Middle frontal gyrus (tissue), 1 donor: ENCODE results near the gene KLF17.

Experiments used
- DNase-seq: peaks from one replicate; pipeline ENCODE4 v3.0.0-alpha.2; 2015; ENCODE audit warnings: low spot score; ENCODE audit errors: extremely low spot score

Gene KLF17, protein sequence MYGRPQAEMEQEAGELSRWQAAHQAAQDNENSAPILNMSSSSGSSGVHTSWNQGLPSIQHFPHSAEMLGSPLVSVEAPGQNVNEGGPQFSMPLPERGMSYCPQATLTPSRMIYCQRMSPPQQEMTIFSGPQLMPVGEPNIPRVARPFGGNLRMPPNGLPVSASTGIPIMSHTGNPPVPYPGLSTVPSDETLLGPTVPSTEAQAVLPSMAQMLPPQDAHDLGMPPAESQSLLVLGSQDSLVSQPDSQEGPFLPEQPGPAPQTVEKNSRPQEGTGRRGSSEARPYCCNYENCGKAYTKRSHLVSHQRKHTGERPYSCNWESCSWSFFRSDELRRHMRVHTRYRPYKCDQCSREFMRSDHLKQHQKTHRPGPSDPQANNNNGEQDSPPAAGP

DNA sequence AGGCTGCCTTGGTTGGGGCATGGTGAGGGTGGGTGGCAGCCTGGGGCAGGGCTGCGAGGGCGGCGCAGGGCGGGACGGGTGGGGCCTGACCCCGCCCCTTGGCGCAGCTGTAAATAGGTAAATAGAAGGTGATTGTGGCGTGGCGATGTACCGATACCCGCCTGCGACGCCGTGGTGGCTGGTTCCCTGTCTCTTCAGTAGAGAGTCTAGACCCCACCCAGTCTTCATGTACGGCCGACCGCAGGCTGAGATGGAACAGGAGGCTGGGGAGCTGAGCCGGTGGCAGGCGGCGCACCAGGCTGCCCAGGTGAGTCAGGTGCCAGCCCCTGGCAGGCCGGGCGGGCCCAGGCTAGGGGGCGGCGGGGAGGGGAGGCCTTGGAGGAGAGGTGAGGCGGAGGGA is at the start of gene KLF17:
Gene KLF17, plus strand, starts transcription at position 140 of the 400 bp plus-strand sequence. Its CDS starts 87 bp downstream, at position 227.
- no peak for DNase-seq

DNA sequence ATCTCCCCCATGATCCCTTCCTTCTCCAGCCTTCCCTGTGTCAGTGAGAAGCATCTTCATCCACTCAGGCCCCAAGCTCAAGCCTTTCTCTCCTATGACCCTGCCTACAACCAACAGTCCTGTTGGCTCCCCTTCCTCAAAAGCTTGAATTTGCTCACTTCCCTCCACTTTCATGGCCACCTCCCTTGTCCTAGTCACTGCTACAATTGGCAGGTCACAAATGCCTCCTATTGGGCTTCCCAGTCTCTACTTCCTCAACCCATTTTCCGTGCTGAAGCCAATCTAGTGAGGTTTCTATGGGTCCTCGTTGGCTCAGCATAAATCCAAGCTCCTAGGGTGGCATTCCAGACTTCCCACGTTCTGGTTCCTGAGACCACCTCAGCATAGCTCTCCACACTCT is 47.2 kb upstream of the KLF17 start:
- DNase-seq: no peak

DNA sequence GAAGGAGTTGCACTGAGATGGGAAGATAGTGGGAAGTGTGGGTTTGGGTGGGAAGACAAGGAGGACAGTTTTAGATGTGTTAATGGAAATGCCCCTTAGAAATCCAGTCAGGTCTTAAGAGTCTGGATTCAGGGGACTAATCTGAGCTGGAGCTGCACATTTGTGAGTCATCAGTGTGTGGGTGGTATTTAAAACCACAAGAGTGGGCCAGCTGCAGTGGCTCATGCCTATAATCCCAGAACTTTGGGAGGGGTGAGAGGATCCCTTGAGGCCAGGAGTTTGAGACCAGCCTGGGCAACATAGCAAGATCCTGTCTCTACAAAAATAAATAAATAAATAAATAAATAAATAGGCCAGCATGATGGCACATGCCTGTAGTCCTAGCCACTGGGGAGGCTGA is 46.4 kb upstream of the KLF17 start:
- DNase-seq: peak; percentile 24

DNA sequence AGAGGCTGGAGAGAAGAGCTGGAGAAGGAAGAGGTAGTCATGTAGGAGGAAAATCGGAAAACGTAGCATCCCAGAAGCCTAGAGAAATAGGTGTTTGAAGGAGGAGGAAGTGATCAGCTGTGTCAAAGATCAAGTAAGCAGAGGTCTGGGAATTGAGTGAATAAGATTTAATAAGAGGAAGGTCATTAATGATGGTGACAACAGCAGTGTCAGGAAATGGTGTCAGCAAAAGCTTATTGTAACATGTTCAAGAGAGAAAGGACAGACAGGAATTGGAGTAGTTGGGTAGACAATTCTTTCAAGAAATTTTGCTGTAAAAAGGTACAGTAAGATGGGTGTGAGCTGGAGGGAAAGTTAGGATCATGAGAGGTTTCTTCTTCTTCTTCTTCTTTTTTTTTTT is 45.8 kb upstream of the KLF17 start:
- no peak for DNase-seq

DNA sequence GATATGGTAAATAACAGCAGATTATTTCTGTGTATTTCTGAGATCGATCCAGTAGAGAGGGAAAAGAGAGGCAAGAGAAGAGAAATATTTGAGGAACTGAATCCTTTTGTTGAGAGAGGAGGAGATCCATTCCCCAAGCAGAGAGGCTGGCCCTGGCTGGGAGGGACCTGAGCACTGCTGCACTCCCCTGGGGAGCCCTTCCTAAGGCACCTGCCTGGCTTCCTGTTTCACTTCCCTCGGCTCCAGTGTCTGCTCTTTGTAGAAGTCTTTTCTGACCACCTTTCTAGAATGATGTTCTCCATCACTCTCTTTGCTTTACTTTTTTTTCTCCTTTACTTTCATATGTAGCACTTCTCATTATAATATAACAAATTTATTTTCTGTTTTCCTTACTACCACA is 45.1 kb upstream of the KLF17 start:
- DNase-seq: no peak

DNA sequence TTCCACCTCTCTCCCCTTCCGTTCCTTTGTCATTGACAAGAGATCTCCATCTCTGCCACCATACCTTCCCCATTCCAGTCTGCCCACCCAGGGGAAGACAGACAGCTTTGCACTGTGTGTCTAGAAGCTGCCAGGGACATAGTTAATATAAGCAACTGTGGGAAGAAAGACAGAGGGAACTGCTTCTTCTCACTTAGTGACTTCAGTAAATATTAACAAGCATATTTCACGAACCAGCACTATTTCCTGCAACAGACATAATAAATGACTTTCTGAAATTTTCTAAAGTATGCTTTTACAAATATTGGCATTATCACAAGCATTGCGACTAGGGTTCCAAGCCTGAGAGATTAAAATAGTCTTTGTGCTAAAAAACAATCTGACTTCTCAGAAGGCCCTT is 44.2 kb upstream of the KLF17 start:
- no peak for DNase-seq

DNA sequence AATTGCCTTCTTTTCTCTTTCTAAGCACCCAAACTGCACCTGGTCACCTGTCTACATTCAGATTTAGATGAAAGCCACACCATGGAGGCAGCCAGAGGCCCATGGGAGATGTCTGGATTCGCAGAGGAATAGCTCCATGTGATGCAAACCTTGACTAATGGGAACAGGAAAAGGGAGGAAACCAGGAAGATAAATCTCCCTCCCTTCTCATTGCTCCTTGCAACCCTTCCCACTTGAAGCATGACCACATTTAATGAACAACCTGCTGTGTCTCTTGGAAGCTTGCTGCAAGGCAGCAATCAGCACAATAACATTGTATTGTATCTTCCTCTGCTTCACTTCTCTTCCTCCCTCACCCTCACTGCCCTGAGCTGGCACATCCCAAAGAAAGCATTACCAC is 42.6 kb upstream of the KLF17 start:
- DNase-seq: no peak

DNA sequence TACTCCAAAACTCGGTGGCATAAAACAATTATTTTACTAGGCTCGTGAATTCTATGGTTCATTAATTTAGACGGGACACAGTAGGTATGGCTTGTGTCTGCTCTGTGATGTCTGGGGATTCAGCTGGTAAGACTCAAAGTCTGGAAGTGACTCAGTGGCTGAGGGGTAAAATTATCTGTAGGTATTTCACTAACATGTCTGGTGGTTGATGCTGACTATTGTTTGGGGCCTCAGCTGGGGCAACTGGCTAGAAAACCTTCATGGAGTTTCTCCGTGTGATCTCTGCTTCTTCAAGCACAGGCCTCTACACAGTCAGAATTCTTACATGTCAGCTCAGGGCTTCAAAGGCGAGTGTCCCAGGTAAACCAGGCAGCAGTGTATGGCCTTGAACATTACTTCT is 41.2 kb upstream of the KLF17 start:
- DNase-seq: no peak

DNA sequence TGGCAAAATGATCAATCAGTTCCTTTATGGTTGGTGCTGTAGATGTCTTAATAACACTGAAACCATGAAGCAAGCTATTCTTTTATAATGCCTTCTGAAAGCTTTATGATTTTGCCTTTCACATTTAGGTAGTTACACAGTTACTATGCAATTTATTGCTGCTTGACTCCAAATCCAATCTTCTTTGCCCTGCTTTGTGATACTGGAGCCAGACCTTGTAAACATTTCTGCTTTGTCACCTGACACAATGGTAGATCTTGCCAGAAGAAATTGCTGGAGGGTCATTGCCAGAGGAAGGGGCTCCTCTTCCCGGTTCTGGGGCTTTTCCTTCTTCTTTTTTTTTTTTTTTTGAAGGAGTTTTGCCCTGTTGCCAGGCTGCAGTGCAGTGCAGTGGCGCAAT is 40.5 kb upstream of the KLF17 start:
- no peak for DNase-seq

DNA sequence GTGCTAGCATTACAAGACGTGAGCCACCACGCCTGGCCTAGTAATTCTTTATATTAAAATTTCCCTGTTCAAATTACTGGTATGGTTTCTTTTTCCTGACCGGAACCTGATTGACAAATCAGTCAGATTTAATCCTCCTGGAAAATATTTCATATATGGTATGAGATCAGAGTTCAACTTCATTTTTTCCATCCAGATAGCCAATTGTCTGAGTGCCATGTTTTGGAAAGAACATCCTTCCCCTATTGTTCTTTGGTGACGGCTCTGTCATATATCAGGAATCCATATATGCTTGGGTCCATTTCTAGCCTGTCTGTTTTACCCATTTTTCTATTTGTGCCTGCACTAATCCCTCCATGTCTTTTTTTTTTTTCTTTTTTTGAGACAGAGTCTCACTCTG is 39.1 kb upstream of the KLF17 start:
- DNase-seq: no peak

DNA sequence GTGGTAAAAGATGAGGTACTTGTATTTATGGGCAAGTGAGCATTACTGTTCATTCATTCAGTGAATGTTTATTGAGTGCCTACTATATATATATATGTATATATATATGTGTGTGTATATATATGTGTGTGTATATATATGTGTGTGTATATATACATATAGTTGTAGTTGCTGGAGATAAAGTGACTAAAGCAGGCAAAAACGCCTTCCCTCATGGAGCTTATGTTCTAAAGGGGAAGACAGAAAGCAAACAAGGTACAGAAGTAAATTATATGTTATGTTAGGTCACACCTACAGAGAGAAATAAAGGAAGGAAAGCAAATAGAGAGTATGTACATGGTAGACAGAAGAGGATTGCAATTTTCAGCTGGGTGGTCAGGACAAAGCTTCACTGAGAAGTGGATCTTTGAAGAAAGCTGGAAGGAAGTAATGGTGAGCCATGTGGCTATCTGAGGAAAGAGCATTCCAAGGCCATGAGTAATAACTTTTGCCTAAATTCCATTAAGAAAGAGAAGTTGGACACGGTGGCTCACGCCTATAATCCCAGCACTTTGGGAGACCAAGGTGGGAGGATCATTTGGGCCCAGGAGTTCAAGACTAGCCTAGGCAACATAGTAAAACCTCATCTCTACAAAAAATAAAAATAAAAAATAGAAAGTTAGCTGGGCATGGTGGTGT is 33.5 kb upstream of the KLF17 start:
- no peak for DNase-seq

DNA sequence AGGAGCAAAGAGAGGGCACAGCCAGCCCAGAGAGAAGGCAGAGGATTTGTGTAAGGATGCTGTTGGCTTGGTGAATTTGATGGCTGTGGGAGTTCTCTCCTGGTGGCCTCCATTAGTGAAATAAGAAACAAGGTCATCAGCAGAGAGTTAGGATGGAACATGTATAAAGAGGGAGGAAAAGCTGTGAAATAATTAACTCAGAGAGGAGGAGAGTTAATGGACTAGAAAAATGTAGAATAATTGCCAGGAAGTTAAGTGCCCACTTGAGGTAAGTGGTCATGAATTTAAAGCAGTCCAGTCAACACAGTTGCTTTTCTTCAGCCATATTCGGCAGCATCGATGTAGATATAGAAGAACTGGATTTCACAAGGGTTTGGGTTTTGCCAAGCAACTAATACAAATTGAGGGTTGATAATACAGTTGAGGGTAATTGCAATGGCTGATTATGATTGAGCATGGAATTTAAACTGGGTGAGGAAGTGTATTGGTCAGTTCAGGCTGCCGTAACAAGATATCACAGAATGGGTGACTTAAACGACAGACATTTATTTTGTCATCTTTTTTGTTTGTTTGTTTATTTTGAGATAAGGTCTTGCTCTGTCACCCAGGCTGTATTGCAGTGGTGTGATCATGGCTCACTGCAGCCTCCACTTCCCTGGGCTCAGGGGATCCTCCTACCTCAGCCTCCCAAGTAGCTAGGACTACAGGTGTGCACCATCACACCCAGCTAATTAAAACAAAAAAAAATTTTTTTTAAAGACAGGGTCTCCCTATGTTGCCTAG is 31.7 kb upstream of the KLF17 start:
- DNase-seq: no peak

DNA sequence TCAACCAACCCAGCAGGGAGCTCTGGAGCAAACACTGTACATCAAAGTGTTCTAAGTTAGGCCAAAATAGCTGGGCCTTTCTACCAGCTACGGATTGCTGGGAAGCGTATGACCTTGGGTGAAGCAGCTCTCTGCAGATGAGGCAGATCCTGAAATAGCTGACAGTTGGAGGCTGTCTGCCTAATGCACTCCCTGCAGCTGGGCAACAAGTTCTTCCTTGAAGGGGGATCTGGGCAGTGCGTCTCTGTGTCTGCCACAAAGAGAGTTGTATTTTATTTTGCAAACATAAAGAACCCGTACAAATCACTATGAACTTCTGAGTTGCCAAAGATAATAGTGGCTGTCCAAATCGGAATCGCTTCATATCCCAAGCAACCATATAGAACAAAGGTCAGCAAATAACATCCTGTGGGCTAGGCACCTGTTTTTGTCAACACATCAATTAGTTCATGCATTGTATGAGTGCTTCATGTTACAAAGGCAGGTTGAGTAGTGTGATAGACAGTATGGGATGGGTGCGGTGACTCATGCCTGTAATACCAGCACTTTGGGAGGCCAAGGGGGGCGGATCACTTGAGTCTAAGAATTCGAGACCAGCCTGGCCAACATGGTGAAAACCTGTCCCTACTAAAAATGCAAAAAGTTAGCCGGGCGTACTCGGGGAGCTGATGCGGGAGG is 29.1 kb upstream of the KLF17 start:
- no peak for DNase-seq

DNA sequence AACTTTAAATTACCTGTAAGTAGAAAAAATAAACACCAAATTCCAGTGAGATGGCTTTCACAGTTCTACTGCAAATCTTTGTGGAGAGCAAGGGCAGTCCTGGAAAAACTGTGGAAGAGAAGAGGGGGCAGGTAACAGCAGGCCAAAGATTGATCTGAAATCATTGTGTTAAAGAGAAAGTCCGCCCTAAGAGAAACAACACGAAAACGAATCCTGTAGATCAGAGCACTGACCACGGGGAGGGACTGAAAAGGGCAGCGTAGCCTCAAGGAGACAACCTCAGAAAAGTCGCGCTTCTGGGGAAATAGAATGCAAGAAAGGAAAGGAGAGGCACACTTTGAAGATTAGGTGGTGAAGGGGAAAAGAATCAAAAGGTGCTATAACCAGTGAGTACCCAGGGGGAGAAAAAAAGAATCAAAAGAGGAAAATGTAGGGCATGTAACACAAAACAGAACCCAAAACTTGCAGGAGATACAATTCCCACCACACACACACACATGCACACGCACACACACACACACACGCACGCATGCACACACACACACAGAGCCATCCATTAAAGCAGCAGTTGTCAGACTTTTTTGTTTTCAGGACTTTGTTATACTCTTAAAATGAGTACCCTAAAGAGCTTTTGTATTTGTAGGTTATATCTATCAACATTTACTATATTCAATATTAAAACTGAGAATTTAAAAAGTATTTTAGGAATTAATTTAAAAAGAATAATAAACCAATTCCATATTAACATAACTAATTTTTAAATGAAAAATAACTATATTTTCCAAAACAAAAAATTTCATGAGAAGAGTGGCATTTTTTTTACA is 28.0 kb upstream of the KLF17 start:
- DNase-seq: no peak

DNA sequence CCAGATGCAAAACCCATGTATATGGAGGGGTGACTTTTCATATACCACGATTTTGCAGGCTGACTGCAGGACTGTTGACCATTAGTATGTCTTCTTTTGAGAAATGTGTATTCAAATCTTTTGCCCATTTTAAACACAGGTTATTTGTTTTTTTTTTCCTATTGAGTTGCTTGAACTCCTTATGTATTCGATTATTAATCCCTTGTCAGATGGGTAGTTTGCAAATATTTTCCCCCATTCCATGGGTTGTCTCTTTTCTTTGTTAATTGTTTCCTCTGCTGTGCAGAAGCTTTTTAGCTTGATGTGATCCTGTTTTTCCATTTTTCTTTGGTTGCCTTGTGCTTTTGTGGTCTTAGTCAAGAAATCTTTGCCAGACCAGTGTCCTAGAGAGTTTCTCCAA is 24.6 kb upstream of the KLF17 start:
- no peak for DNase-seq

DNA sequence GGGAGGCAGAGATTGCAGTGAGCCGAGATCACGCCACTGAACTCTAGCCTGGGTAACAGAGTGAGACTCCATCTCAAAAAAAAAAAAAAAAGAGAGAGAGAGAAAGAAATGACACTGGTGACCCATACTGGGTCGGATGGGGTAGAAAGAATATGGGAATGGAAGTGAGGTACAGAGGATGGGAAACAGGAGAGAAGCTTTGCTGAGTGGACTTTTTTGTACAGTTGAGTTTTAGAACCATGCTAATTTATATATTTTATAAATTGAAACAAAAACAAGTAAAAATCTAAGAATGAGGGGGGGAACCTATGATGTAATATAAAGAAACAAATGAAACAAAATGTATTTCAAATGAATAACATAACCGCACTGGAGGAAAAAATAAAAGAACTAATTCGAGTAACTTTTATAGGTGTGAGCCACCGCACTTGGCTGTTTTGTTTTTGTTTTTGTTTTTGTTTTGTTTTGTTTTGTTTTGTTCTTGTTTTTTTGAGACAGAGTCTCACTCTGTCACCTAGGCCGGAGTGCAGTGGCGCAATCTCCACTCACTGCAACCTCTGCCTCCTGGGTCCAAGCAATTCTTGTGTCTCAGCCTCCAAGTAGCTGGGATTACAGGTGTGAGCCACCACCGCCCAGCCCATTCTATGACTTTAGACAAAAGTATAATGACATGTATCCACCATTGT is 18.3 kb upstream of the KLF17 start:
- DNase-seq: no peak

DNA sequence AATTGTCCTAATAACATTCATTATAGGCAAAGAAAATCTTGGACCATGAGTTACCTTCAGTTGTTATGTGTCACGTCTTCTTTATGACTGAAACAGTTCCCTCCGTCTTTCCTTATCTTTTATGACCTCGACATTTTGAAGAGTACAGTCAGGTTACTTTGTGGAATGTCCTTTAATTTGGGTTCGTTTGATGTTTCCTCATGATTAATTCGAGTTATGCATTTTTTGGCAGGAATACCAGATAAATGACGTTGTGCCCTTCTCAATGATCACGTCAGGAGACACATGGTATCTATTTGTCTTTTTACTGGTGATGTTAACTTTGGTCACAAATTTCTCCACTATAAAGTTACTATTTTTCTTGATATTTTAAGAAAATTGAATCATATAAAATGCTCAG is 17.3 kb upstream of the KLF17 start:
- no peak for DNase-seq

DNA sequence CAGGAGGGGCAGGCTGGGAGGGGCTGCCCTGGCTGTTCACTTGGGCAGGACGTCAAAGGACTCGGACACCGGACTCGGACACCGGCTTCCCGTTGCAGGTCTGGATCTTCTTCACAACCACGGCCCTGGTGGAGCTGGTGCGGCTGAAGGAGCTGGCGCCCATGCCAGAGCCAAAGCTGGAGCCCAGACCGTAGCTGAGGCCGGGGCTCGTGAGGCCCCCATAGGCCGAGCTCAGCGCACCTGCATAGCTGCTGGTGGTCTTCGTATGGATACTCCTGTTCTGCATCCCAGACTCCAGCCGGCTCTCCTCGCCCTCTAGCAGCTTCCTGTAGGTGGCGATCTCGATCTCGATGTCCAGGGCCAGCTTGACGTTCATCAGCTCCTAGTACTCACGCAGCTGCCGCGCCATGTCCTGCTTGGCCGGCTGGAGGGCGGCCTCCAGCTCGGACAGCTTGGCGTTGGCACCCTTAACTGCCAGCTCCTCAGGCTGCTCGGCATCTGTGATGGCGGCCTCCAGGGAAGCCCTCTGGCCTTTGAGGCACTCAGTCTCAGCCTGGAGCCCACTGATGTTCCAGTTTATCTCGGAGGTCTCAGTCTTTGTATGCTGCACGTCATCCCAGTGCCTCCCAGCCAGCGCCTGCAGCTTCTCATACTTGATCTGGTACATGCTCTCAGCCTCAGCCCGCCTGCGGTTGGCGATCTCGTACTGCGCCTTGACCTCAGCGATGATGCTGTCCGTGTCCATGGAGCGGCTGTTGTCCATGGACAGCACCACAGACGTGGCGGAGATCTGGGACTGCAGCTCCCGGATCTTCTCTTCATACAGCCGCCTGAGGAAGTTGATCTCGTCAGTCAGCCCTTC is 15.1 kb upstream of the KLF17 start:
- DNase-seq: no peak

DNA sequence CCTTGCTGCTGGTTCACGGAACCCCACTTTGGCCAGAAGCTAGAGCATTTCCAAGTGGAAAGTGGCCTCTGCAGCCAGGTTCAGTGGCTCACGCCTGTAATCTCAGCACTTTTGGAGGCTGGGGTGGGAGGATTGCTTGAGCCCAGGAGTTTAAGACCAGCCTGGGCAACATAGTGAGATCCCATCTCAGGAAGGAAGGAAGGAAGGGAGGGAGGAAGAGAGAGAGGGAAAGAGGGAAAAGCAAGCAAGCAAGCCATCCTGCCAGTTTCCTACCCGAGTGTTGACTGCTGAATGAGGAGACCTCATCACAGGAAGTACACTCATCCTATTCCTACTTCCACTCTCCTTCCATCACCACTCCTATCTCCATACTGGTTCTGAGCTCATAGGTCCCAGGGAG is 12.8 kb upstream of the KLF17 start:
- DNase-seq: no peak
